SU-DHL-6 (cell line): ENCODE results near the gene HNRNPUL1.

ENCODE experiments used
- CTCF ChIP-seq: fragments of 200-600 bp; sonication (generic); IDR thresholded peaks from one replicate; pipeline ENCODE4 v1.5.1; 2017; ENCODE audit warnings: antibody characterized with exemption, mild to moderate bottlenecking, low read length, moderate library complexity; ENCODE audit not compliant: insufficient read depth, poor library complexity, severe bottlenecking
- EZH2phosphoT487 ChIP-seq: fragments of 200-600 bp; sonication (generic), shearing (Covaris generic); conservative IDR thresholded peaks from 2 replicates; pipeline ENCODE4 v1.6.1; 2018; ENCODE audit warnings: mild to moderate bottlenecking, antibody characterized with exemption, low read length, moderate library complexity, mixed read lengths

GRCh38 chr19:41328842-41329225 is 64.7 kb downstream of the HNRNPUL1 start:
- TF ChIP-seq CTCF, result no peak
- TF ChIP-seq EZH2phosphoT487, result no peak
